GM12878 (cell line): ENCODE results near the gene GPATCH3. TPM values are rescaled to one million over a fixed set of nuclear protein-coding genes. Genes with fewer than 3 reads are reported as not detected.

Source experiments
- BRCA1 ChIP-seq: IDR thresholded peaks from 2 replicates; pipeline ENCODE4 v1.6.1; 2011; ENCODE audit warnings: low read depth, low read length, improper control_type of control experiment
- E2F8 ChIP-seq: fragments of 450-650 bp; IDR thresholded peaks from 2 replicates; pipeline ENCODE4 v1.6.1; 2018; ENCODE audit warnings: mild to moderate bottlenecking, low read depth, moderate library complexity; ENCODE audit not compliant: partially characterized antibody
- EED ChIP-seq: sonication (generic); IDR thresholded peaks from 2 replicates; pipeline ENCODE4 v1.6.1; 2016; ENCODE audit warnings: antibody characterized with exemption, low read depth
- FOXM1 ChIP-seq: IDR thresholded peaks from 2 replicates; pipeline ENCODE4 v1.6.1; 2012; ENCODE audit warnings: low read depth, mild to moderate bottlenecking, inconsistent platforms, low read length, moderate library complexity
- MEF2B ChIP-seq: fragments of 450-650 bp; IDR thresholded peaks from 2 replicates; pipeline ENCODE4 v1.6.1; 2018; ENCODE audit warnings: mild to moderate bottlenecking, moderate library complexity; ENCODE audit not compliant: partially characterized antibody, poor library complexity, severe bottlenecking
- NKRF ChIP-seq: fragments of 450-650 bp; conservative IDR thresholded peaks from 2 replicates; pipeline ENCODE4 v1.6.1; 2017; ENCODE audit warnings: mild to moderate bottlenecking, moderate library complexity
- POLR2A ChIP-seq: IDR thresholded peaks from 2 replicates; pipeline ENCODE4 v1.6.1; 2011; ENCODE audit warnings: low read depth, mild to moderate bottlenecking, low read length
- RUNX3 ChIP-seq: IDR thresholded peaks from 2 replicates; pipeline ENCODE4 v1.6.1; 2012; ENCODE audit warnings: low read length, inconsistent platforms
- SMARCA5 ChIP-seq: fragments of 450-650 bp; IDR thresholded peaks from 2 replicates; pipeline ENCODE4 v1.6.1; 2017; ENCODE audit warnings: mild to moderate bottlenecking
- STAT3 ChIP-seq: IDR thresholded peaks from 2 replicates; pipeline ENCODE4 v1.6.1; 2011; ENCODE audit warnings: low read depth, low read length, improper control_type of control experiment
- ZNF592 ChIP-seq: fragments of 450-650 bp; IDR thresholded peaks from 2 replicates; pipeline ENCODE4 v1.6.1; 2017; ENCODE audit warnings: mild to moderate bottlenecking, moderate library complexity
- polyA plus RNA-seq, 11 experiments: library from polyadenylated mRNA; depleted of rRNA in 4 of 11; unstranded in 6 of 11; stranded (reverse) in 5 of 11; fragments of >200 nt; fragmentation: Nextera tagmentation in 4 of 11; fragmentation: Illumina TruSeq in 1 of 11; extraction: Ambion mirVana in 4 of 11; extraction: Trizol in 1 of 11; gene quantifications; 1 replicate in 1 of 11; 2 replicates in 10 of 11; pipeline versions ENCODE4 v1.2.1 to v1.2.3, GENCODE V29; 2011 to 2016; ENCODE audit warnings: inconsistent platforms in 2 of 11, missing spikeins in 2 of 11, low read depth in 1 of 11
- total RNA-seq, 4 experiments: library from RNA; depleted of rRNA in 3 of 4; stranded (reverse); fragments of >200 nt in 3 of 4; fragmentation: Illumina TruSeq in 1 of 4; extraction: Trizol in 1 of 4; gene quantifications; 2 replicates each; pipeline versions ENCODE4 v1.2.1 to v1.2.3, GENCODE V29; 2013 to 2021
- TF ChIP-seq, protein P1 (sequence below): fragments of 450-650 bp; formaldehyde crosslinking; IDR thresholded peaks from 2 replicates; pipeline ENCODE4 v1.4.0; 2020; ENCODE audit warnings: mild to moderate bottlenecking, moderate library complexity
- TF ChIP-seq, protein P2 (sequence below): fragments of 450-650 bp; IDR thresholded peaks from 2 replicates; pipeline ENCODE4 v1.6.1; 2018; ENCODE audit warnings: borderline replicate concordance, mild to moderate bottlenecking; ENCODE audit not compliant: partially characterized antibody

The GPATCH3 gene
- total and polyA plus RNA-seq, 10 of the 15 experiments (the other 5 are each of a cell fraction or from before 2014, with no cell fraction given): 0.56 to 13.4 (median 8.7) TPM

DNA sequence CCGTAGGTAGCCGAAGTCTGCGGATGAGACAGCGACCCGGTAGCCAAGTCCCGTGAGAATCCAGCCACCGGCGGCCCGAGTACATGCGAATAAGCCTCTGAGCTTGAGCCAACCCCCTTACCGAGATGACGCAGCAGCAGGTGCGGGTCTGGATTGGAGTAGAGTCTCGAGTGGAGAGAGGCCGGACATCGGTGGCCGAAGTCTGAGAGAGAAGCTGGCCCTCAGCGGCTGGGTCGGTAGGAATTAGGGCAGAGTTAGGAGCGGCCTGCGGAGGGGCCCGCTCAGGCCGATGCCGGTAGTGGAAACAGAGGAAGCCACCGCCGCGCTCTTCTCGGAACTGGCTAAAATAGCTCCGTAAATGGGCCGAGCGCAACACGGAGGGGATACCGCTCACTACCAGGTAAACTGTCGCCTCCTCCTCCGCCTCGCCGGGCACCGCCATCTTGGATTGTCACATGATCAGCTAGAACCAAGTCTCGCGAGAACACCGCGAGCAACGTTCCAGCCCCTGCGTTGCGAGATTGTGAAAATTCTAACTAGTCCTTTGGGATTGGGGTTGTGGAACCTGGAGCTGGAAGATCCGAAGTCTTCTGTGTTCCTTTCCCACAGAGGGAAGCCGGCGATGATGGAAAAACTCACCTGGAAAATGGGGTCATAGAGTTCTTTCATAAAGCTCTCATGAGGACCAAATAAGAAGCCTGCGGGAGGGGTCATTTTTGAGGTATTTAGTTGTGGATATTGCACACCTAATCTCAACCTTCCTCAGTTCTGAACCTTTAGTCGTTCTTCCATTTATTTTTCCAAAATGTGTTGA lies at the start of gene GPATCH3 (continued):
- TF ChIP-seq, protein P1, sequence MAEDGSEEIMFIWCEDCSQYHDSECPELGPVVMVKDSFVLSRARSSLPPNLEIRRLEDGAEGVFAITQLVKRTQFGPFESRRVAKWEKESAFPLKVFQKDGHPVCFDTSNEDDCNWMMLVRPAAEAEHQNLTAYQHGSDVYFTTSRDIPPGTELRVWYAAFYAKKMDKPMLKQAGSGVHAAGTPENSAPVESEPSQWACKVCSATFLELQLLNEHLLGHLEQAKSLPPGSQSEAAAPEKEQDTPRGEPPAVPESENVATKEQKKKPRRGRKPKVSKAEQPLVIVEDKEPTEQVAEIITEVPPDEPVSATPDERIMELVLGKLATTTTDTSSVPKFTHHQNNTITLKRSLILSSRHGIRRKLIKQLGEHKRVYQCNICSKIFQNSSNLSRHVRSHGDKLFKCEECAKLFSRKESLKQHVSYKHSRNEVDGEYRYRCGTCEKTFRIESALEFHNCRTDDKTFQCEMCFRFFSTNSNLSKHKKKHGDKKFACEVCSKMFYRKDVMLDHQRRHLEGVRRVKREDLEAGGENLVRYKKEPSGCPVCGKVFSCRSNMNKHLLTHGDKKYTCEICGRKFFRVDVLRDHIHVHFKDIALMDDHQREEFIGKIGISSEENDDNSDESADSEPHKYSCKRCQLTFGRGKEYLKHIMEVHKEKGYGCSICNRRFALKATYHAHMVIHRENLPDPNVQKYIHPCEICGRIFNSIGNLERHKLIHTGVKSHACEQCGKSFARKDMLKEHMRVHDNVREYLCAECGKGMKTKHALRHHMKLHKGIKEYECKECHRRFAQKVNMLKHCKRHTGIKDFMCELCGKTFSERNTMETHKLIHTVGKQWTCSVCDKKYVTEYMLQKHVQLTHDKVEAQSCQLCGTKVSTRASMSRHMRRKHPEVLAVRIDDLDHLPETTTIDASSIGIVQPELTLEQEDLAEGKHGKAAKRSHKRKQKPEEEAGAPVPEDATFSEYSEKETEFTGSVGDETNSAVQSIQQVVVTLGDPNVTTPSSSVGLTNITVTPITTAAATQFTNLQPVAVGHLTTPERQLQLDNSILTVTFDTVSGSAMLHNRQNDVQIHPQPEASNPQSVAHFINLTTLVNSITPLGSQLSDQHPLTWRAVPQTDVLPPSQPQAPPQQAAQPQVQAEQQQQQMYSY (CRISPR knock-in tag): no peak
- peak; percentile 56 for TF ChIP-seq RUNX3
- peak; percentile 90 for TF ChIP-seq BRCA1
- peak; percentile 41; the same call in 1 of the 2 replicates for TF ChIP-seq EED
- TF ChIP-seq STAT3: no peak
- TF ChIP-seq NKRF: peak; percentile 98
- TF ChIP-seq ZNF592: no peak
- no peak for TF ChIP-seq E2F8
- TF ChIP-seq FOXM1: peak; percentile 50; the same call in 1 of the 2 replicates
- no peak for TF ChIP-seq SMARCA5
- TF ChIP-seq MEF2B: peak; percentile 68
- peak; percentile 98 for TF ChIP-seq POLR2A
- TF ChIP-seq, protein P2, sequence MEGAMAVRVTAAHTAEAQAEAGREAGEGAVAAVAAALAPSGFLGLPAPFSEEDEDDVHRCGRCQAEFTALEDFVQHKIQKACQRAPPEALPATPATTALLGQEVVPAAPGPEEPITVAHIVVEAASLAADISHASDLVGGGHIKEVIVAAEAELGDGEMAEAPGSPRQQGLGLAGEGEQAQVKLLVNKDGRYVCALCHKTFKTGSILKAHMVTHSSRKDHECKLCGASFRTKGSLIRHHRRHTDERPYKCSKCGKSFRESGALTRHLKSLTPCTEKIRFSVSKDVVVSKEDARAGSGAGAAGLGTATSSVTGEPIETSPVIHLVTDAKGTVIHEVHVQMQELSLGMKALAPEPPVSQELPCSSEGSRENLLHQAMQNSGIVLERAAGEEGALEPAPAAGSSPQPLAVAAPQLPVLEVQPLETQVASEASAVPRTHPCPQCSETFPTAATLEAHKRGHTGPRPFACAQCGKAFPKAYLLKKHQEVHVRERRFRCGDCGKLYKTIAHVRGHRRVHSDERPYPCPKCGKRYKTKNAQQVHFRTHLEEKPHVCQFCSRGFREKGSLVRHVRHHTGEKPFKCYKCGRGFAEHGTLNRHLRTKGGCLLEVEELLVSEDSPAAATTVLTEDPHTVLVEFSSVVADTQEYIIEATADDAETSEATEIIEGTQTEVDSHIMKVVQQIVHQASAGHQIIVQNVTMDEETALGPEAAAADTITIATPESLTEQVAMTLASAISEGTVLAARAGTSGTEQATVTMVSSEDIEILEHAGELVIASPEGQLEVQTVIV: no peak
